Measurements from ENCODE around the gene ARMC7.
A peak's percentile ranks its signal among the peaks of the same experiment; 100 is the strongest.
"Not testable (repeated sequence)": the region's sequence is repeated elsewhere in the genome, so short reads cannot be mapped to it uniquely, and the experiment has no call there.

ARMC7 gene

DNA sequence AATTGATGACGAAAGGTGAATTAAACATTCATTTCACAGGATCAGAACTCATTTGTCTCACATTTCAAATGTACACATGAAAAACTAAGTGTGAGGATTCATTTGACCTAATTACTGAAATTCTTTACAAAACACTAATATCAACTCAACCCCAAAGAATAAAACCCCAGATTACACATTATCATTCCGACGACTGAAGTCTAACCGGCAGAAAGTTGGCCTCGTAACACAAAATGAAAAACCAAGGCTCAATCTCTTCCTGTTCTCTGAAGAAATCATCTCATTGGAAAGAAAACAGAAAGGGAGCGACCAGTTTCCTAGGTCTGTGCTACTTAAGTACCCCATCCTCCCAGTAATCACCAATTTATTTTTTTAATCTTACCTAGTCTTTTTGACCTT is 42.8 kb downstream of the ARMC7 start:
- DNase-seq: no peak

DNA sequence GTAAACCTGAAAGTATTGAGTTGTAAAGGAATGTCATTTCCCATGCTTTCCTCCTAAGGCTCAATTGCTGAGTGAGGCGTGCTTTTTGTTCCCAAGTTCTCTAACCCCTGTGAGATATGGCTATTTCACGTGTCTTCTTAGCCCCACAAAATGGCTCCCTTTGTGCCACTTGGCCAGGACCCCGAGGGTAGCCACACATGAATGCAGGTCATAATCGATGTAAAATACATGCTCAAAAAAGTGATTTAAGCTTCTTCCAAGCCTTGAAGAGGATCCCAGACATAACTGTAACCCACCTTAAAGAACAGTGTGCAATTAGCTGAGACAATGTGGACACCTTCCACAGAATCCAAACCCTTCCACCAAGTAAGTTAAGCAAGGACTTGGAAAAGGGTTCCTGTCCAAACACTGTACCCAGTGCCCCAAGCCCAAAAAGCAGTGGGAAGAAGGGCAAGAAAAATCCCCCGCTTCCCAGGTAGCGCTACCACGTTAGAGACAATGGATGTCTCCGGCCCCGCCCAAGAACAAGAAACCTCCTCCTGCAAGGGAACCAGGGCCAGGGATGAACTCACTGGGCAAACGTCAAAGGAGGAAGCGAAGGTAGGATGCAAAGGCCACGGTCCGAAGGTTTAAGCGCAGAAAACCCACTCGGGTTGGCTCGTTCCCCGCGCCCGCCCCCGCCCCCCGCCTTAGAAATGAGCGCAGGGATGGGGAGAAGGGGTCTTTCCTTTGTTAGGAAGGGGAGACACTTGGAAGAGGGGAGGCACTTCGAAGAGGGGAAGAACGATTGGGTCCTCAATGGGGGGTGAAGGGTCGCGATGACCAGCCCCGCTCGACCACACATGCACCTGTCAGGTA is 43.4 kb downstream of the ARMC7 start:
- DNase-seq: peak in 4 of 56 donors; percentile 4 to 49 (median 26)

DNA sequence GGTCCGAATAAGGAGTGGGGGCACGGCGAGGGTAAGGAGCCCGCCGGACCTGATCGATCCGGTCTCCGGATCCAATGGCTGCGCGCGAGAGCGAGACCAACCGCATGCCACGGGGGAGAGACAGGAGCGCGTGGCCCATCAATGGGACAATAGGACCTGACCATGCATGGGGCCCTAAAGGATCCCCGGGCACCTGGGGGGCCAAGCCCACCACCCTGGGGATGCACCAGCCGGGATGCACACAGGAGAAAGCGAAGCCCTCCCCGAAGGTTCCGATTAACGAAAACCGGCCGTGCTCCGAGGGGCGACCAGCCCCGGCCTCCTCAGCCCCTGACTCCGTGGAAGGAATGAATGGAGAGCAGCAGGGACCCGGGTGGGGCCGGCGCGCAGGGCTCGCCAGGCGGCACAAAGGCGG is 44.0 kb downstream of the ARMC7 start:
- DNase-seq: peak in 7 of 56 donors; percentile 16 to 59 (median 43)

DNA sequence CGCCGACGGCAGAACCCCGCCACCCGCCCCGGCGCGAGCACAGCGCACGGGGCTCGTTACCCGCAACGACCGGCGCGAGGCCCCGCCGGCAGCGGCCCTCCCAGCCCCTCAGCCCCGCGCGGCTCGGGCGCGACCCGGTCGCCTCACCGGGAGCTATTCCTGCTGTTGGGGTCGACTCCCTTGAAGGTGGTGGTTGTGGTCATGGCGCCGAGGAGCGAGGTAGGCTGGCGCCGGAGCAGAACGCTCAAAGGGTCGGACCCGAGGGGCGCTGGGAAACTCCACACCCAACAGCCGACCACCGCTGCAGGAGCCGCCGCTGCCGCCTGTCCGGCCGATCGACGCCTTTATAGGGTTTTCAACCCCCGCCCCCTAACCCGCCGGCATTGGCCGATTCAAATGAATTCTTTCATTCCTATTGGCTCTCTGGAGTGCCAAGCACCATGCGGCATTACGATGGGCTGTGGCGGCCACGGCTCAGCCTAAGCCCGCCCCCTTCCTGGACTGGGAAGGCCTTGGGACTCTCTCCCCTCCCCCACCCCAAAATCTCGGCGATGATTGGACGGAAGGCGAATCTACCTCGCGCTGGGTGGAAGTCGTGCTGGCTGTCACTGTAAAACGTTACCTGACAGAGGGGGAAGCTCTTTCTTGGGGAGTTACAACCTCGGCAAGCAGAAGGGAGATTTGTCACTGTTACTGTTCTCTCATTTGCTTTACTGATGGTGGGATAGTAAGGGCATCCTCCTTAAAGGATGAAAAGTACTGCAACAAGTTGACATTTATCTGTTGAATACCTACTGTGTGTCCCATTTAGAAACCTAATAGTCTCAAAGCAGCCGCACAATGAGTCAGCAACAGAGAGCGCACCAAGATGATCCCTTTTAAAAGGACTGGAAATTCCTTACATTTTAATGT is 44.7 kb downstream of the ARMC7 start, which contains the start of gene JPT1:
Gene JPT1, minus strand, starts transcription at position 318 of the 912 bp plus-strand sequence. Its CDS starts 115 bp downstream, at position 203.
- peak; percentile 68 to 98 (median 94) for DNase-seq

DNA sequence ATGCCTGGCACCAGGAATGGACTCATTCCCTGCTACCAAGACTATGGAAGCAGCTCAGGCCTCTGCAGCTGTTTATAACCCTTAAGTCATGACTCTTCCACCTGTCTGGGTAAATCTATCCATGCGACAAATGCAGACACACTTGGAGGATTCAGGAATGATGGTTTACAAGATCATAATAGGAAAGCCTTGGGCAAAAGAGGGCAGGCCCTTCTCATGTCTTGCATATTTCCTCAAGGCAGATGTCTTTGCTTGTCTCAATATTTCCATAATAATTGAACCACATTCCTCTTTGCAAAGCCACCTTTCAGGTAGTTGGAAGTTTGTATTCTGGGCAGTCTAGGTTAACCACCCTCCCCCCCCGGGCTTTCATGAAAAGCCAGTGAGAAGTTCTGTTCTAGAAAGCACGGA is 45.4 kb downstream of the ARMC7 start:
- no peak for DNase-seq

- DNase-seq: not testable (repeated sequence)
These were observed 48.7 kb downstream of the ARMC7 start for GRCh38 chr17:75158480-75158879.

DNA sequence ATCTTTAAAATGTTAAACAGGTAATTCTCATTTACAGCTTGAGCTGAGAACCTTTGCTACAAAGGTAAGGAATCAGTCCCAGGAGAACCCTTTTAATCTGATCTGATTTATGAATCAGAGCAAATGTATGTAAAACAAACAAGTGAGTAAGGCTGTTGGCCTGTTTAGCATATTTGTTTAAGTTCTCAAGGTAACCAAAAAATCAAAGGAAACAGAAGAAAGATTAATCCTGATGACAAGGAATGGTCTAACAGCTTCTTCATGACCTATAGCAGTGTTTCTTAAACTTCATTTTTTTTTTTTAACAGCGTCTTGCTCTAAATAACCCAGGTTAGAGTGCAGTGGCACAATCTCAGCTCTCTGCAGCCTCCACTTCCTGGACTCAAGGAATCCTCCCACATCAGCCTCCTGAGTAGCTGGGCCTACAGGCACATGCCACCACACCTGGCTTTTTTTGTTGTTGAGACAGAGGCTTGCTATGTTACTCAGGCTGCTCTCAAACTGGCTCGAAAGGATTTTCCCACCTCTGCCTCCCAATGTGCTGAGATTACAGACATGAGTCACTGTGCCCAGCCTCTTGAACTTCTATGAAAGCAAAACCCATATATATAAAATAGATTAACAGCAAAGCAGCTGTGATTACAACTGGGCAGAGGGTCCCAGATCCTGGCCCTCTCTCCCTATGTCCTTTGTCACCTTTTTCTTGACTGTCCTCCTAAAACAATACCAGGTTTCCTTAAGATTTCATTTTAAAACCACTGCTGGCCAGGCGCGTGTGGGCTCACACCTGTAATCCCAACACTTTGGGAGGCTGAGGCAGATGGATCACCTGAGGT is 49.6 kb downstream of the ARMC7 start:
- DNase-seq: no peak

DNA sequence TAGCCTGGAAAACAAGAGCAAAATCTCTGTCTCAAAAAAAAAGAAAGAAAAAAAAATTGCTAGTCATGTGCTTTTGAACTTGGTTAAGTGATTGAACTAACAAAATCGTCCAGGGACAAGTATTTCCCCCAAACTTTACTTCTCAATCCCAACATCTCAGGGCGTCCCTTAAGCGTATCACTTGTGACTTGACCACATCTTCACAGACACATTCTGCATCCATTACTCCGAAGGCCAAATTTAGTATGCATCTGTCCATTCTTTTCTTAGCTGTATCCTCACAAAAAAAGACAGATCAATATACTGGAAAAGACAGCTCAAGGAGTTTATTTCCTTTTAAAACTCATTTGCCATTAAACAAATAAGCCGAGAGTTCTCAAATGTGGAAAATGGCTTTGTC is 50.4 kb downstream of the ARMC7 start:
- no peak for DNase-seq

DNA sequence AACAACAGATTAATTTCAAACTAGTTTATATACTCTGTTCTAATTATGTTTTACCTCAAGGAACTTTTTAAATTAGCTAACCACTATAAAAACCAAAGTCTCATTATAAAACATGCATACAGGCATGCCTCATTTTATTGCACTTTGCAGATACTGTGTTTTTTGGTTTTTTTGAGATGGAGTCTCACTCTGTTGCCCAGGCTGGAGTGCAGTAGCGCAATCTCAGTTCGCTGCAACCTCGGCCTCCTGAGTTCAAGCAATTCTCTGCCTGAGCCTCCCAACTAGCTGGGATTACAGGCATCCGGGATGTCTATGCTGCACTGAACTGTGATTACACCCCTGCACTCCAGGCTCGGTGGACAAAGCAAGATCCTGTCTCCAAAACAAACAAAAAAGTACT is 53.3 kb downstream of the ARMC7 start:
- DNase-seq: no peak

DNA sequence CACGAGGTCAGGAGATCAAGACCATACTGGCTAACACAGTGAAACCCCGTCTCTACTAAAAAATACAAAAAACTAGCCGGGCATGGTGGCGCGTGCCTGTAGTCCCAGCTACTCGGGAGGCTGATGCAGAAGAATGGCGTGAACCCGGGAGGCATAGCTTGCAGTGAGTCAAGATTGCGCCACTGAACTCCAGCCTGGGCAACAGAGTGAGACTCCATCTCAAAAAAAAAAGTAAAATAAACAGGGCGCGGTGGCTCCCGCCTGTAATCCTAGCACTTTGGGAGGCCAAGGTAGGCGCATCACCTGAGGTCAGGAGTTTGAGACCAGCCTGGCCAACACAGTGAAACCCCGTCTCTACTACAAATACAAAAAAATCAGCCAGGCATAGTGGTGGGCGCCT is 54.8 kb downstream of the ARMC7 start:
- not testable (repeated sequence) for DNase-seq

DNA sequence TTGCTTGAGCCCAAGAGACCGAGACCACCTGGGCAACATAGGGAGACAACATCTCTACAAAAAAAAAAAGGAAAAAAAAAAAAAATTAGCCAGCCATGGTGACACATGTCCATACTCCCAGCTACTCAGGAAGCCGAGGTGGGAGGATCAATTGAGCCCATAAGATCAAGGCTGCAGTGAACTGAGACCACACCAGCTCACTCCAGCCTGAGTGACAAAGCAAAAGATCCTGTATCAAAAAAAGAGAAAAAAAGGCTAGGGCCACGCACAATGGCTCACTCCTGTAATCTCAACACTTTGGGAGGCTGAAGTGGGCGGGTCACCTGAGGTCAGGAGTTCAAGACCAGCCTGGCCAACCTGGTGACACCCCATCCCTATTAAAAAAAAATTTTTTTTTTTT is 59.2 kb downstream of the ARMC7 start:
- DNase-seq: no peak

GRCh38 chr17:75173526-75173925 is 63.8 kb downstream of the ARMC7 start:
- DNase-seq: no peak

- DNase-seq: no peak
These were observed 65.2 kb downstream of the ARMC7 start for GRCh38 chr17:75174996-75175395.

GRCh38 chr17:75176625-75177024 is 66.9 kb downstream of the ARMC7 start:
- DNase-seq: no peak

DNA sequence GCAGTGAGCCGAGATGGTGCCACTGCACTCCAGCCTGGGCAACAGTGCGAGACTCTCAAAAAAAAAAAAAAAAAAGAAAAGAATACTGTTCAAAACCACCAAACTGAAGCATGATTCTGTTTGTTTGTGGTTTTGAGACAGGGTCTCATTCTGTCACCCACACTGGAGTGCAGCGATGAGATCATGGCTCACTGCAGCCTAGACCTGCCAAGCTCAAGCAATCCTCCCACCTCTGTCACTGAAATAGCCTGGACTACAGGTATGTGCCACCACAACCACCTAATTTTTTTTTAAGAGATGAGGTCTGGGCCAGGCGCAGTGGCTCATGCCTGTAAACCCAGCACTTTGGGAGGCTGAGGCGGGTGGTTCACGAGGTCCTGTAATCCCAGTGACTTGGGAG is 68.7 kb downstream of the ARMC7 start:
- no peak for DNase-seq

Measured in amygdala (tissue), 56 donors.